Heart left ventricle (tissue), 16 donors: ENCODE measurements around the gene RPLP2. TPM values are rescaled to one million over a fixed set of nuclear protein-coding genes. Genes with fewer than 3 reads are reported as not detected.
A peak's percentile ranks its signal among the peaks of the same experiment; 100 is the strongest.

Experiments
- ATAC-seq, 4 donors: fragments of 200-7000 bp; cut with Tn5 transposase; one replicate each; pipeline ENCODE4 v1.9.1; 2020 to 2022; ENCODE audit warnings: moderate library complexity in 4 of 4, mild to moderate bottlenecking in 3 of 4, moderate number of reproducible peaks in 1 of 4
- DNase-seq, 5 donors: peaks; one replicate each; pipeline ENCODE4 v3.0.0-alpha.2; 2020
- H3K27ac ChIP-seq, 12 donors: fragments of 200-600 bp; sonication (generic) in 4 of 12; one replicate each; pipeline versions ENCODE4 v1.5.0 to v1.8.0; 2016 to 2022; ENCODE audit warnings: mild to moderate bottlenecking in 2 of 12
- H3K27me3 ChIP-seq, 9 donors: fragments of 200-600 bp; sonication (generic) in 2 of 9; one replicate each; pipeline versions ENCODE4 v1.5.1 to v1.8.0; 2016 to 2022; ENCODE audit warnings: mild to moderate bottlenecking in 3 of 9
- H3K36me3 ChIP-seq, 9 donors: fragments of 200-600 bp; sonication (generic) in 2 of 9; one replicate each; pipeline versions ENCODE4 v1.5.0 to v1.8.0; 2018 to 2022; ENCODE audit warnings: mild to moderate bottlenecking in 2 of 9
- H3K4me1 ChIP-seq, 12 donors: fragments of 200-600 bp; sonication (generic) in 4 of 12; one replicate each; pipeline versions ENCODE4 v1.5.0 to v1.8.0; 2016 to 2022; ENCODE audit warnings: mild to moderate bottlenecking in 3 of 12
- H3K4me3 ChIP-seq, 12 donors: fragments of 200-600 bp; sonication (generic) in 4 of 12; one replicate each; pipeline versions ENCODE4 v1.5.0 to v1.8.0; 2017 to 2022; ENCODE audit warnings: mild to moderate bottlenecking in 9 of 12, moderate library complexity in 4 of 12
- H3K9me3 ChIP-seq, 12 donors: fragments of 200-600 bp; sonication (generic) in 4 of 12; one replicate each; pipeline versions ENCODE4 v1.5.0 to v1.8.0; 2016 to 2022; ENCODE audit warnings: mild to moderate bottlenecking in 1 of 12
- POLR2A ChIP-seq, 2 donors: fragments of 450-650 bp; IDR thresholded peaks; one replicate each; pipeline ENCODE4 v1.6.1; 2017; ENCODE audit warnings: antibody characterized with exemption in 2 of 2, mild to moderate bottlenecking in 2 of 2, moderate library complexity in 2 of 2
- WGBS, 4 donors: extraction: QIAGEN DNeasy Blood & Tissue Kit in 2 of 4; methylation state at CpG; one replicate each; pipeline versions ENCODE4 v1.1.5 to v1.1.7; 2013 to 2018; 5-methylcytosine and 5-hydroxymethylcytosine counted together
- intact Hi-C, 10 donors: fragments of 100-400 bp; cut with DNase I; formaldehyde crosslinking; loops; one replicate each; pipeline versions ENCODE4 v1.11.1 to v1.14.2; 2022
- polyA plus RNA-seq, 2 donors: library from polyadenylated mRNA; stranded (reverse); fragments of 200-250 nt; gene quantifications; one replicate each; pipeline ENCODE4 v1.2.3, GENCODE V29; 2013
- total RNA-seq, 9 donors: library from RNA; depleted of rRNA in 2 of 9; stranded (reverse); fragments of >200 nt in 2 of 9; fragmentation: NEBNext Ultra II Directional in 3 of 9; extraction: Animal tissue kit (Norgen Biotek cat#: 25700) in 3 of 9; gene quantifications; one replicate each; pipeline versions ENCODE4 v1.1.0 to v1.2.4, GENCODE V29; 2016 to 2023
- TF ChIP-seq, protein P1 (sequence below), 12 donors: fragments of 200-600 bp; sonication (generic) in 4 of 12; IDR thresholded peaks; one replicate each; pipeline versions ENCODE4 v1.5.0 to v1.8.0; 2018 to 2022; ENCODE audit warnings: antibody characterized with exemption in 12 of 12, mild to moderate bottlenecking in 5 of 12
- donor health status: ischemic (EF 13 %, LVEDD 7.1; RV severe dilation, severe dysfunction).
- donor health status: healthy with polysubstance abuse.
- donor health status: DM: no; HTN: yes; CAD: no.
- donor health status: DM: no; HTN: no; CAD: no.
- donor health status: ischemic (EF 25% LVEDD 6.9; RV normal size, moderate dysfunction).
- donor health status: ischemic (EF 25% LVEDD 5.7; RV mildly dilated, moderate dysfunction).
- donor health status: healthy.
- donor health status: DM: yes; HTN: yes; CAD: no.
- donor health status: ischemic (EF 35%, LVEDD 5.7; RV mildly dilated, moderate dysfunction).
- donor health status: nonischemic (EF 11% LVEDD 7.7; RV severe dilation, severe dysfunction).
- donor health status: DM: yes; HTN: yes; CAD: no.
- donor health status: PGD.
- donor health status: ischemic (EF 29% LVEDD 5.4; RV normal size, mild dysfunction).
- donor health status: nonischemic (EF 23%, LVEDD 6.1; RV moderate dilation, normal function).

Gene RPLP2
- total and polyA plus RNA-seq, 11 donors: 236 to 1,652 (median 969) TPM

DNA sequence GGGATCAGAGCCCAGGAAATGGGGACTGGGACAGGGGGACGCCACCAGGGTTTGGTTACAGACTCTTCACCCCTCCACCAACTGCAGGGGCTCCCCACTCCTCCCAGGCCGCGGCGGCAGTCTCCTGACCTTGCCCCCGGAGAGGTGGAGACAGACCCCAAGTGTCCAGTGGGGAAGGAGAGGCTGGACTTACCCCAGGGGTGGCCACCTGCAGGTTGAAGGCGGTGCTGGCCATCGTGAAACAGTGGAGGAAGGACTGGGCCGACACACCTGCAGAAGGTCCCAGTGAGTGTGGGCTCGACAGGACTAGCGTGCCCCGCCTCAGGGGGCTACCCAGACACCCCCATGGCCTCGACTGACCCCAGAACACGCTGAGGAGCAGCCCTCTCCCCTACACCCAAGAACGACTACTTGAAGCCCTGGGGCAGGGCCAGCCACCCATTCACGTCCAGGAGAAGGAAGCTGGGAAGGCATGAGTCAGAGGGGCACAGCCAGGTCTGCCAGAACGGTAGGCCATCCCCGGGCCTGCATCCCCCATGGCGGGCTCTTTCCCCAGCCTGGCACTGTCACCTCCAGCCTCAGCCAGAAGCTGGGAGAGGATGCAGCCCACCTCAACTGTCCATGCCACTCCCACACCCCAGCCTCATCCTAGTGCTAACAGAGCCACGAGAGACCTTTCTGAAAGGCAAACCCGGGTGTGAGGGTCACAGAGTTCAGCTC, 34.7 kb upstream of the RPLP2 start:
- 74 to 81% (median 79%) methylated on average over 17 to 20 of the region's 20 CpGs for whole genome bisulfite sequencing, 4 donors
- Histone ChIP-seq H3K4me1 (peaks cover 0 to 44% (median 27%) of the 10 kb centered on the region in 12 donors), H3K27me3 (no peaks in the 10 kb centered on the region), H3K36me3 (peaks cover 0 to 48% (median 30%) of the 10 kb centered on the region in 9 donors), H3K4me3 (peak overlapping the region in 1 of 12 donors; percentile 90), H3K9me3 (no peaks in the 10 kb centered on the region), H3K27ac (no peak overlapping the region)
- ATAC-seq (no peak), DNase-seq (peak in 1 of 5 donors; percentile 16)
- no peak for TF ChIP-seq POLR2A (IDR thresholded peaks at IDR 0.05)
- TF ChIP-seq, protein P1, sequence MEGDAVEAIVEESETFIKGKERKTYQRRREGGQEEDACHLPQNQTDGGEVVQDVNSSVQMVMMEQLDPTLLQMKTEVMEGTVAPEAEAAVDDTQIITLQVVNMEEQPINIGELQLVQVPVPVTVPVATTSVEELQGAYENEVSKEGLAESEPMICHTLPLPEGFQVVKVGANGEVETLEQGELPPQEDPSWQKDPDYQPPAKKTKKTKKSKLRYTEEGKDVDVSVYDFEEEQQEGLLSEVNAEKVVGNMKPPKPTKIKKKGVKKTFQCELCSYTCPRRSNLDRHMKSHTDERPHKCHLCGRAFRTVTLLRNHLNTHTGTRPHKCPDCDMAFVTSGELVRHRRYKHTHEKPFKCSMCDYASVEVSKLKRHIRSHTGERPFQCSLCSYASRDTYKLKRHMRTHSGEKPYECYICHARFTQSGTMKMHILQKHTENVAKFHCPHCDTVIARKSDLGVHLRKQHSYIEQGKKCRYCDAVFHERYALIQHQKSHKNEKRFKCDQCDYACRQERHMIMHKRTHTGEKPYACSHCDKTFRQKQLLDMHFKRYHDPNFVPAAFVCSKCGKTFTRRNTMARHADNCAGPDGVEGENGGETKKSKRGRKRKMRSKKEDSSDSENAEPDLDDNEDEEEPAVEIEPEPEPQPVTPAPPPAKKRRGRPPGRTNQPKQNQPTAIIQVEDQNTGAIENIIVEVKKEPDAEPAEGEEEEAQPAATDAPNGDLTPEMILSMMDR (IDR thresholded peaks at IDR 0.05): no peak
- intact Hi-C loops: no loop called here

GRCh38 chr11:776263-776560, 33.6 kb upstream of the RPLP2 start:
- ATAC-seq: no peak
- peak overlapping the region; percentile 53 to 100 (median 92) for H3K4me3 ChIP-seq
- WGBS, 4 donors: 33 to 45% (median 37%) methylated on average over 11 of the region's 11 CpGs
- DNase-seq: no peak
- H3K27ac ChIP-seq: peak overlapping the region in 4 of 12 donors; percentile 69 to 94 (median 88)
- intact Hi-C loops: no loop called here
- H3K27me3 ChIP-seq: no peaks in the 10 kb centered on the region
- H3K36me3 ChIP-seq: peaks cover 0 to 36% (median 18%) of the 10 kb centered on the region in 9 donors
- H3K4me1 ChIP-seq: peaks cover 0 to 44% (median 27%) of the 10 kb centered on the region in 12 donors
- no peaks in the 10 kb centered on the region for H3K9me3 ChIP-seq
- TF ChIP-seq, protein P1 (IDR thresholded peaks at IDR 0.05): no peak
- TF ChIP-seq POLR2A (IDR thresholded peaks at IDR 0.05): no peak

- DNase-seq (peak in 3 of 5 donors; percentile 30 to 67 (median 32)), ATAC-seq (peak in 2 of 4 donors; percentile 34 to 58)
- Histone ChIP-seq H3K27me3 (no peaks in the 10 kb centered on the region), H3K9me3 (no peaks in the 10 kb centered on the region), H3K4me3 (peak overlapping the region; percentile 53 to 100 (median 92)), H3K4me1 (peaks cover 0 to 44% (median 27%) of the 10 kb centered on the region in 12 donors), H3K27ac (peak overlapping the region; percentile 22 to 94 (median 84)), H3K36me3 (peaks cover 0 to 31% (median 14%) of the 10 kb centered on the region in 9 donors)
- intact Hi-C loops: loop anchor here in 1 of 10 donors (1.0 kb wide), 1 partner anchor 22 kb away; the partner anchor contains the start of gene SLC25A22
- WGBS, 4 donors: 1 to 2% (median 2%) methylated on average over 31 to 65 of the region's 65 CpGs
- TF ChIP-seq, protein P1 (IDR thresholded peaks at IDR 0.05): no peak
- no peak for TF ChIP-seq POLR2A (IDR thresholded peaks at IDR 0.05)
These were observed 33.0 kb upstream of the RPLP2 start for GRCh38 chr11:776561-777287.
